OCI-LY3 (cell line): ENCODE results near the gene NQO1.

Experiments used
- H2AFZ ChIP-seq: fragments of 200-600, 300-600 bp; shearing (Covaris generic); 2 replicates; pipeline ENCODE4 v1.6.0; 2014; ENCODE audit warnings: antibody characterized with exemption, low read depth, low read length
- H3K27ac ChIP-seq: fragments of 200-600, 300-600 bp; sonication (generic); 2 replicates; pipeline ENCODE4 v1.5.1; 2014; ENCODE audit warnings: mild to moderate bottlenecking, low read length, moderate library complexity, mixed read lengths
- H3K27me3 ChIP-seq: fragments of 200-600, 300-600 bp; sonication (generic); 2 replicates; pipeline ENCODE4 v1.6.1; 2014; ENCODE audit warnings: low read depth, low read length, mixed read lengths
- H3K36me3 ChIP-seq: fragments of 200-600, 300-600 bp; sonication (generic); replicated peaks from 2 replicates; pipeline ENCODE3; 2014; ENCODE audit warnings: low read depth, low read length, mixed read lengths
- H3K4me1 ChIP-seq: fragments of 300-600, 200-600 bp; sonication (generic); 2 replicates; pipeline ENCODE4 v1.6.1; 2014; ENCODE audit warnings: low read length, mixed read lengths
- H3K4me2 ChIP-seq: fragments of 200-600, 300-600 bp; sonication (generic); 2 replicates; pipeline ENCODE4 v1.6.1; 2014; ENCODE audit warnings: low read length, mixed read lengths
- H3K4me3 ChIP-seq: fragments of 300-600, 200-600 bp; sonication (generic); 2 replicates; pipeline ENCODE4 v1.5.1; 2014; ENCODE audit warnings: antibody characterized with exemption, mild to moderate bottlenecking, low read length, moderate library complexity
- H3K79me2 ChIP-seq: fragments of 300-600, 200-600 bp; shearing (Covaris generic); 2 replicates; pipeline ENCODE4 v1.6.1; 2014; ENCODE audit warnings: mild to moderate bottlenecking, low read length, mixed read lengths
- H3K9ac ChIP-seq: fragments of 300-600, 200-600 bp; shearing (Covaris generic); 2 replicates; pipeline ENCODE4 v1.6.0; 2014; ENCODE audit warnings: mild to moderate bottlenecking, low read length, moderate library complexity
- H3K9me3 ChIP-seq: fragments of 200-600, 300-600 bp; shearing (Covaris generic); 2 replicates; pipeline ENCODE4 v1.6.1; 2014; ENCODE audit warnings: low read length, mixed read lengths; ENCODE audit not compliant: insufficient read depth
- H4K20me1 ChIP-seq: fragments of 200-600, 300-600 bp; sonication (generic); 2 replicates; pipeline ENCODE4 v1.6.1; 2016; ENCODE audit warnings: low read length, mixed read lengths; ENCODE audit not compliant: insufficient read depth
- EZH2phosphoT487 ChIP-seq: fragments of 200-600 bp; shearing (Covaris generic); IDR thresholded peaks from 2 replicates; pipeline ENCODE4 v1.6.1; 2018; ENCODE audit warnings: antibody characterized with exemption, mixed run types, low read depth
- TF ChIP-seq, protein P1 (sequence below): fragments of 200-600, 300-600 bp; sonication (generic); IDR thresholded peaks from 2 replicates; pipeline ENCODE4 v1.5.1; 2014; ENCODE audit warnings: antibody characterized with exemption, low read length, low read depth

The NQO1 gene

DNA sequence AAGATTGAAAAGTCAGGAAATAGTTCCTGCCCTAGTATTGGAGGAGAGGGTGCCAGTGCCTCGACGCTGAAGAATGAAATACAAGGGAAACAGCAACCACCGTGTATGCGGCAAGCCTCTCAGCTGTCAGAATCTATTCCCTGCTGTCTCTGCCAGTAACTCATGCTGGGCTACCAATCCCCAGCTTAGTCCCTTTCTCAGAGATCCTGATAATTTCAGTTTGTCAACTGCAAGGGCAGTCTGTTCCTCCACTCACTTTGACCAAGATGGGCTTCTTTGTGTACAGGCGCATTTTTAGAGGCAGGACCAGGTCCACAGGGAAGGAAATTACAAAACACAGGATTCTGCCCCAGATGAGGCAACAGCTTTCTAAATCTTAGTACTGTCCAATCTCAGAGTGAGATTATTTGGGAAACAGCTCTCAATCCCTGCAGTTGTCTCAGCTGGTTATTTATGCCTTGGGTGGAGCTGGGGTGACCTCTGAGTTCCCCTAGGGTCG is 1.3 kb downstream of the NQO1 start:
- no peak overlapping the region for H2AFZ ChIP-seq

GRCh38 chr16:69724414-69724873 is 1.9 kb downstream of the NQO1 start:
- H3K27me3 ChIP-seq = no peaks in the 10 kb centered on the region
- H4K20me1 ChIP-seq = no peaks in the 10 kb centered on the region
- H3K27ac ChIP-seq = no peak overlapping the region
- no peak overlapping the region for H3K4me3 ChIP-seq
- no peaks in the 10 kb centered on the region for H3K36me3 ChIP-seq
- no peak overlapping the region for H3K9ac ChIP-seq
- no peaks in the 10 kb centered on the region for H3K9me3 ChIP-seq
- H3K79me2 ChIP-seq = no peaks in the 10 kb centered on the region
- H2AFZ ChIP-seq = no peak overlapping the region
- no peak for TF ChIP-seq EZH2phosphoT487
- TF ChIP-seq, protein P1, sequence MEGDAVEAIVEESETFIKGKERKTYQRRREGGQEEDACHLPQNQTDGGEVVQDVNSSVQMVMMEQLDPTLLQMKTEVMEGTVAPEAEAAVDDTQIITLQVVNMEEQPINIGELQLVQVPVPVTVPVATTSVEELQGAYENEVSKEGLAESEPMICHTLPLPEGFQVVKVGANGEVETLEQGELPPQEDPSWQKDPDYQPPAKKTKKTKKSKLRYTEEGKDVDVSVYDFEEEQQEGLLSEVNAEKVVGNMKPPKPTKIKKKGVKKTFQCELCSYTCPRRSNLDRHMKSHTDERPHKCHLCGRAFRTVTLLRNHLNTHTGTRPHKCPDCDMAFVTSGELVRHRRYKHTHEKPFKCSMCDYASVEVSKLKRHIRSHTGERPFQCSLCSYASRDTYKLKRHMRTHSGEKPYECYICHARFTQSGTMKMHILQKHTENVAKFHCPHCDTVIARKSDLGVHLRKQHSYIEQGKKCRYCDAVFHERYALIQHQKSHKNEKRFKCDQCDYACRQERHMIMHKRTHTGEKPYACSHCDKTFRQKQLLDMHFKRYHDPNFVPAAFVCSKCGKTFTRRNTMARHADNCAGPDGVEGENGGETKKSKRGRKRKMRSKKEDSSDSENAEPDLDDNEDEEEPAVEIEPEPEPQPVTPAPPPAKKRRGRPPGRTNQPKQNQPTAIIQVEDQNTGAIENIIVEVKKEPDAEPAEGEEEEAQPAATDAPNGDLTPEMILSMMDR = no peak
- H3K4me1 ChIP-seq = peaks cover 11% of the 10 kb centered on the region
- no peak overlapping the region for H3K4me2 ChIP-seq

More for the DNA sequence above, 1.3 kb downstream of the NQO1 start:
- TF ChIP-seq EZH2phosphoT487 = no peak
- TF ChIP-seq, protein P1 = no peak
- Histone ChIP-seq H3K36me3 (no peaks in the 10 kb centered on the region), H3K9me3 (no peaks in the 10 kb centered on the region), H3K79me2 (no peaks in the 10 kb centered on the region), H3K4me3 (no peak overlapping the region), H3K4me2 (no peak overlapping the region), H3K4me1 (peaks cover 11% of the 10 kb centered on the region), H3K9ac (no peak overlapping the region), H4K20me1 (no peaks in the 10 kb centered on the region), H3K27me3 (no peaks in the 10 kb centered on the region), H3K27ac (no peak overlapping the region)

GRCh38 chr16:69721441-69721957 is 4.9 kb downstream of the NQO1 start:
- Histone ChIP-seq H3K4me1 (peaks cover 5% of the 10 kb centered on the region), H3K36me3 (peaks cover 3% of the 10 kb centered on the region), H4K20me1 (no peaks in the 10 kb centered on the region), H3K27me3 (no peaks in the 10 kb centered on the region), H3K27ac (no peak overlapping the region), H3K4me3 (no peak overlapping the region), H3K4me2 (no peak overlapping the region), H3K9ac (no peak overlapping the region), H3K9me3 (no peaks in the 10 kb centered on the region), H2AFZ (no peak overlapping the region), H3K79me2 (no peaks in the 10 kb centered on the region)
- TF ChIP-seq, protein P1 = no peak
- TF ChIP-seq EZH2phosphoT487 = no peak

GRCh38 chr16:69720822-69721430 is 5.4 kb downstream of the NQO1 start:
- Histone ChIP-seq H3K4me3 (no peak overlapping the region), H3K4me1 (peaks cover 4% of the 10 kb centered on the region), H3K36me3 (peaks cover 3% of the 10 kb centered on the region), H3K79me2 (no peaks in the 10 kb centered on the region), H4K20me1 (no peaks in the 10 kb centered on the region), H3K9me3 (no peaks in the 10 kb centered on the region), H3K27ac (no peak overlapping the region), H2AFZ (no peak overlapping the region), H3K9ac (no peak overlapping the region), H3K27me3 (no peaks in the 10 kb centered on the region), H3K4me2 (no peak overlapping the region)
- TF ChIP-seq, protein P1 = no peak
- TF ChIP-seq EZH2phosphoT487 = no peak
